Thyroid gland (tissue), 4 donors: ENCODE results near the gene POLR3B. TPM values are rescaled to one million over a fixed set of nuclear protein-coding genes. Genes with fewer than 3 reads are reported as not detected.

Experiments used
- DNase-seq, 2 donors: peaks; one replicate each; pipeline ENCODE4 v3.0.0-alpha.2; 2019
- H3K27ac ChIP-seq, 3 donors: fragments of 200-600 bp; sonication (generic); 1 replicate in 2 of 3; 2 replicates in 1 of 3; pipeline ENCODE4 v1.5.1; 2016 to 2019; ENCODE audit warnings: mild to moderate bottlenecking in 1 of 3, moderate library complexity in 1 of 3
- H3K27me3 ChIP-seq: fragments of 200-600 bp; sonication (generic); one replicate; pipeline ENCODE4 v1.5.1; 2019
- H3K36me3 ChIP-seq, 2 donors: fragments of 200-600 bp; sonication (generic); one replicate each; pipeline ENCODE4 v1.5.1; 2016 to 2019
- H3K4me1 ChIP-seq, 2 donors: fragments of 200-600 bp; sonication (generic); one replicate each; pipeline ENCODE4 v1.5.1; 2017 to 2019
- H3K4me3 ChIP-seq, 3 donors: fragments of 200-600 bp; sonication (generic); replicated peaks in 1 of 3; 1 replicate in 2 of 3; 2 replicates in 1 of 3; pipeline ENCODE4 v1.5.1; 2016; ENCODE audit warnings: mild to moderate bottlenecking in 1 of 3
- H3K9me3 ChIP-seq: fragments of 200-600 bp; sonication (generic); one replicate; pipeline ENCODE4 v1.5.1; 2017
- CTCF ChIP-seq, 6 experiments: fragments of 200-600 bp in 3 of 6; fragments of 450-650 bp in 3 of 6; sonication (generic) in 3 of 6; IDR thresholded peaks; one replicate each; pipeline ENCODE4 v1.5.1; 2016 to 2019; ENCODE audit warnings: antibody characterized with exemption in 6 of 6, mild to moderate bottlenecking in 2 of 6, inconsistent platforms in 1 of 6, moderate library complexity in 1 of 6
- POLR2A ChIP-seq, 2 donors: fragments of 450-650 bp; IDR thresholded peaks; one replicate each; pipeline ENCODE4 v1.6.1; 2017; ENCODE audit warnings: antibody characterized with exemption in 2 of 2, mild to moderate bottlenecking in 2 of 2, moderate library complexity in 1 of 2
- WGBS, 2 donors: methylation state at CpG; one replicate each; pipeline ENCODE4 v1.1.5; 2017; 5-methylcytosine and 5-hydroxymethylcytosine counted together
- intact Hi-C: fragments of 100-400 bp; cut with DNase I; formaldehyde crosslinking; loops from one replicate; pipeline ENCODE4 v1.15.1; 2023
- total RNA-seq, 4 donors: library from RNA; depleted of rRNA; stranded (reverse); fragments of >200 nt; gene quantifications; one replicate each; pipeline ENCODE4 v1.2.3, GENCODE V29; 2016

Gene POLR3B
- total RNA-seq, 4 donors from 2014 or later: 6.0 to 13.8 (median 12.0) TPM

GRCh38 chr12:106389151-106389550 is 31.6 kb downstream of the POLR3B start:
- no peaks in the 10 kb centered on the region for H3K36me3 ChIP-seq
- H3K9me3 ChIP-seq: no peaks in the 10 kb centered on the region
- DNase-seq: no peak
- H3K27me3 ChIP-seq: no peaks in the 10 kb centered on the region
- TF ChIP-seq POLR2A (IDR thresholded peaks at IDR 0.05): no peak
- TF ChIP-seq CTCF (IDR thresholded peaks at IDR 0.05): no peak
- intact Hi-C loops: loop anchor here (5.0 kb wide), 1 partner anchor 528 kb away; no protein-coding TSS in a partner anchor
- no peak overlapping the region for H3K27ac ChIP-seq
- no peak overlapping the region for H3K4me3 ChIP-seq
- WGBS, 2 donors: 91 to 97% methylated on average over 4 of the region's 4 CpGs
- no peaks in the 10 kb centered on the region for H3K4me1 ChIP-seq

- WGBS, 2 donors: 77 to 83% methylated on average over 1 of the region's 1 CpG
- Histone ChIP-seq H3K36me3 (no peaks in the 10 kb centered on the region), H3K4me3 (no peak overlapping the region), H3K27ac (no peak overlapping the region), H3K9me3 (no peaks in the 10 kb centered on the region), H3K4me1 (no peaks in the 10 kb centered on the region), H3K27me3 (no peaks in the 10 kb centered on the region)
- intact Hi-C loops: no loop called here
- no peak for TF ChIP-seq CTCF (IDR thresholded peaks at IDR 0.05)
- no peak for DNase-seq
Observed at GRCh38 chr12:106392759-106393158, 35.2 kb downstream of the POLR3B start.

- DNase-seq: no peak
- Histone ChIP-seq H3K9me3 (no peaks in the 10 kb centered on the region), H3K27me3 (no peaks in the 10 kb centered on the region), H3K4me3 (no peak overlapping the region), H3K36me3 (no peaks in the 10 kb centered on the region), H3K4me1 (no peaks in the 10 kb centered on the region), H3K27ac (no peak overlapping the region)
- WGBS, 2 donors: 93 to 97% methylated on average over 2 of the region's 2 CpGs
- intact Hi-C loops: no loop called here
- no peak for TF ChIP-seq CTCF (IDR thresholded peaks at IDR 0.05)
- no peak for TF ChIP-seq POLR2A (IDR thresholded peaks at IDR 0.05)
Observed at GRCh38 chr12:106409878-106410277, 52.3 kb downstream of the POLR3B start.

GRCh38 chr12:106412563-106412962 is 55.0 kb downstream of the POLR3B start:
- Histone ChIP-seq H3K36me3 (no peaks in the 10 kb centered on the region), H3K27me3 (no peaks in the 10 kb centered on the region), H3K4me1 (peaks cover 9% of the 10 kb centered on the region in 2 donors), H3K4me3 (no peak overlapping the region), H3K27ac (no peak overlapping the region), H3K9me3 (no peaks in the 10 kb centered on the region)
- DNase-seq: no peak
- intact Hi-C loops: no loop called here
- WGBS, 2 donors: 95 to 97% methylated on average over 1 of the region's 1 CpG
- no peak for TF ChIP-seq POLR2A (IDR thresholded peaks at IDR 0.05)
- no peak for TF ChIP-seq CTCF (IDR thresholded peaks at IDR 0.05)

GRCh38 chr12:106415134-106415533 is 57.6 kb downstream of the POLR3B start:
- H3K4me3 ChIP-seq: no peak overlapping the region
- intact Hi-C loops: no loop called here
- TF ChIP-seq CTCF (IDR thresholded peaks at IDR 0.05) (no peak), POLR2A (IDR thresholded peaks at IDR 0.05) (no peak)
- H3K27ac ChIP-seq: no peak overlapping the region
- no peaks in the 10 kb centered on the region for H3K9me3 ChIP-seq
- H3K27me3 ChIP-seq: no peaks in the 10 kb centered on the region
- H3K36me3 ChIP-seq: no peaks in the 10 kb centered on the region
- H3K4me1 ChIP-seq: peaks cover 9 to 16% of the 10 kb centered on the region in 2 donors
- no peak for DNase-seq
